OCI-LY1 (cell line): ENCODE data around the gene PLOD2.

Source experiments
- EZH2 ChIP-seq: fragments of 200-600 bp; sonication (generic), shearing (Covaris generic); IDR thresholded peaks from 2 replicates; pipeline ENCODE4 v1.8.0; 2017; ENCODE audit warnings: borderline replicate concordance, mixed run types, mild to moderate bottlenecking, antibody characterized with exemption, low read length, moderate library complexity, mixed read lengths
- TF ChIP-seq, protein P1 (sequence below): fragments of 200-600 bp; sonication (generic), shearing (Covaris generic); IDR thresholded peaks from 2 replicates; pipeline ENCODE4 v1.5.1; 2017; ENCODE audit warnings: mild to moderate bottlenecking, antibody characterized with exemption, low read length, moderate library complexity, mixed read lengths

DNA sequence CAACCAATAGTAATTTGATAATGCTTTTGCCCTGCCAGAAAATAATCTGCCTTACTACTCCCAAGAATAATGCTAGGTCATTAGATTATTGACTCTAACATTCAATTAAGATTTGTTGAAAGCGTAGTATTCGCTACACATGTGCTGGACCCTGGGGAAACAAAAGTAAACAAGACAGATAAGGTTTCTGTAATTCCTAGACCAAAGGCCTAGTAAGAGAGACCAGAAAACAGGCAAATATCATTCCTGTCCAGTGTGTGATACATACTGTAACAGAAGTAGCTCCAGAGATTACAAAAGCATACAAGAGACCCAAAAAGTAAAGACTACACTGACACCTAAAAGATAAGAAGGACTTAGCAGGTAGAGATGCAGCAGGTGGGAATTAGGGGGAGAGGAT is 60.8 kb downstream of the PLOD2 start:
- TF ChIP-seq, protein P1, sequence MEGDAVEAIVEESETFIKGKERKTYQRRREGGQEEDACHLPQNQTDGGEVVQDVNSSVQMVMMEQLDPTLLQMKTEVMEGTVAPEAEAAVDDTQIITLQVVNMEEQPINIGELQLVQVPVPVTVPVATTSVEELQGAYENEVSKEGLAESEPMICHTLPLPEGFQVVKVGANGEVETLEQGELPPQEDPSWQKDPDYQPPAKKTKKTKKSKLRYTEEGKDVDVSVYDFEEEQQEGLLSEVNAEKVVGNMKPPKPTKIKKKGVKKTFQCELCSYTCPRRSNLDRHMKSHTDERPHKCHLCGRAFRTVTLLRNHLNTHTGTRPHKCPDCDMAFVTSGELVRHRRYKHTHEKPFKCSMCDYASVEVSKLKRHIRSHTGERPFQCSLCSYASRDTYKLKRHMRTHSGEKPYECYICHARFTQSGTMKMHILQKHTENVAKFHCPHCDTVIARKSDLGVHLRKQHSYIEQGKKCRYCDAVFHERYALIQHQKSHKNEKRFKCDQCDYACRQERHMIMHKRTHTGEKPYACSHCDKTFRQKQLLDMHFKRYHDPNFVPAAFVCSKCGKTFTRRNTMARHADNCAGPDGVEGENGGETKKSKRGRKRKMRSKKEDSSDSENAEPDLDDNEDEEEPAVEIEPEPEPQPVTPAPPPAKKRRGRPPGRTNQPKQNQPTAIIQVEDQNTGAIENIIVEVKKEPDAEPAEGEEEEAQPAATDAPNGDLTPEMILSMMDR = no peak
- TF ChIP-seq EZH2 = no peak
